HG03095 (cell line): ENCODE results near the gene MRPL4.
A peak's percentile ranks its signal among the peaks of the same experiment; 100 is the strongest.

Source experiments
- ATAC-seq: cut with Tn5 transposase; IDR thresholded peaks from one replicate; pipeline ENCODE4 v1.9.1; 2021; ENCODE audit warnings: moderate library complexity; ENCODE audit not compliant: unreplicated experiment

The MRPL4 gene

GRCh38 chr19:10251792-10252694 lies at the start of gene MRPL4:
Gene MRPL4 (plus strand): TSS chr19:10252214. CDS start chr19:10252254, 40 bp downstream.
- peak; percentile 79 for ATAC-seq

GRCh38 chr19:10203686-10204085 lies 48.3 kb upstream of the MRPL4 start:
- ATAC-seq: no peak

- ATAC-seq: no peak
Measured at GRCh38 chr19:10205636-10206035, 46.4 kb upstream of the MRPL4 start.

DNA sequence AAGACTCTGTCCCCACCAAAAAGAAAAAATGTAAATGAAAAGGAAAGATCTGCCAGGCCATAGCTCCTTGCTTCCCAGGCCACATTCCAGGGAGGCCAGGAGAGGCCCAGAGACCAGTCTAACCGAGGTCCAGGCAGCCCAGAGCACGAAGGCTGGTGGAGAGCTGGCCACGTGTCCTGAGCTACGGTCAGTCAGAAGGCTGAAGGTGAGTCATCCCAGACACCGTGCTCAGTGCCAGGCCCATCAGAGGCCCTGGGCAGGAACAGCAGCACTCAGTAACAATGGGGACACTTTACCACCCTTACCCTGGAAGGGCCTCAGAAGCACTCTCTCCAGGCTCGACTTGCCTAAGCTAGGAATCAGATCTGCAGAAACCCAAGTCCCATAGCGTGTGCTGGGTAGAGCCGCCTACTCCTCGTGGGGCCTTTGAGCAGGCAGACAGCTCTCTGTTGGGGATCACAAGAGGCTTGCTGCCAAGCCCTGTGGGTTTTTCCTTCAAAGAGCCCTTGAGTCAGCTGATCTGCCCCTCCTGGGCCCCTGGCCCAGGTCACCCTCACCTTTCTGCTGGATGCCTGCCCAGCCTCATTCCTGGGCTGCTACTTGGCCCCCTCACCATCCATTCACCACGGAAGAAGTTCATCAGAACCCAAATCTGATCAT lies 45.7 kb upstream of the MRPL4 start:
- no peak for ATAC-seq

- ATAC-seq: no peak
Measured at GRCh38 chr19:10207026-10207425, 45.0 kb upstream of the MRPL4 start.

DNA sequence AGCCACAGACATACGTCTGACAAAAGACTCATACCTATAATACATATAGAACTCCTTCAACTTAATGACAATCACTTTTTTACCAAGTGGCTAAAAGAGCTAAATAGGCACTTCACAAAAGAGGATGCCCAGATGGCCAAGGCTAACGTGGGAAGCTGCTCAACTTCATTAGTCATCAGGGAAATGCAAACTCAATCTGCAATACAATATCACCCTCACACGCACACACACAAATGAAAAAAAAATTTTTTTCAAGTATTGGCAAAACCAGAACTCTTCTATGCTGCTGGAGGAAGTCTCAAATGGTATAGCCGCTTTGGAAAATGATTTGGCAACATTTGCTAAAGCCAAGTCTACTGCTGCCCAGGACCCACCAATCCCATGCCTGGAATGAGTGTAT lies 42.7 kb upstream of the MRPL4 start:
- no peak for ATAC-seq

DNA sequence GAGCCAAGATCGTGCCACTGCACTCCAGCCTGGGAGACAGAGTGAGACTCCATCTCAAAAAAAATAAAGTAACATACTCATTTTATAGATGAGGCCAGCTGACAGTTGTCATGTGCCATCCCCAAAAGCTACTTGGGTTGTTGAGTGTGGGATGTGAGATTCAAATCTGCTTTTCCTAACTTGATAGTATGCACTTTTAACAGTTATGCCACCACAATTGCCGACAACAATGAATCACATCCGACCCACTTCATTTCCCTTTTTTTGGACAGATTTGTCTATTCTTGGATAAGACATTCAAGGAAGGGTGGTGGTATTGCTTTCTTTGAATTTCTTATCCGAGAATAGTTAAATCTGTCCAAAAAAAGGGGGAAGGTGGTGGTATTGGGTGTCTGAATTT lies 41.0 kb upstream of the MRPL4 start:
- no peak for ATAC-seq

GRCh38 chr19:10211691-10212090 lies 40.3 kb upstream of the MRPL4 start:
- ATAC-seq: no peak

DNA sequence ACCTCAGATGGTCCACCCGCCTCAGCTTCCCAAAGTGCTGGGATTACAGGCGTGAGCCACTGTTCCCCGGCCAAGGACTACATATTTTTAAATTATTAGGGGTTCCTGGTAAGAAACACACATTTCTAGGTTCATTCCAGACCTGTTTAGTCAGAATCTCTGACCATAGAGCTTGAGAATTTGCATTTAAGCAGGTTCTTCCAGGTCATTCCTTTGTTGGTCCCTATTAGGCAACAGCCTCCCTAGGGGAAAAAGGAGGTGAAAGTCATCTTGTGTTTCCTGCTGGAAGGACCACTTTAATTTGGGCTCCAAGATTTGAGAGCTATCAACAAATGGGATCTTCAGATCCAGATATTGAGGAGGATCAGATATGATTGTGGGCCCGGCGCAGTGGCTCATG lies 37.2 kb upstream of the MRPL4 start:
- no peak for ATAC-seq

DNA sequence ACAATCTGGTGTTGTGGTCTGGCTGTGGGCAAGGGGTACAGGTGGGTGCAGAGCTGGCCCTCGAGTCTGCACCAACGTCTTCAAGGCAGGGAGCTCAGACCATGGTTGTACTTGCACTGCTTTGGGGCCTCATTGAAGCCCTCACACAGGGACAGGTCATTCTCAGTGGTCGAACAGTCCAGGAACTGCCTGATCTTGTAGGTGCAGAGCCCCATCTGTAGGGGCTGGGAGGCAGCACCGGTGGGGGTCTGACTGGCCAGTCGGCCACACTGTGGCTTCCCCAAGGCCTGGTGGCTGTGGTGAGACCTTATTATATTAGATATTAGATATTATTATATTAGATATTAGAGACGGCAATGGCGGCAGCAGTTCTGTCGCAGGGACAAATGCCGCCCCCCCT lies 34.9 kb upstream of the MRPL4 start:
- no peak for ATAC-seq

GRCh38 chr19:10219678-10220077 lies 32.3 kb upstream of the MRPL4 start:
- no peak for ATAC-seq

- no peak for ATAC-seq
Measured at GRCh38 chr19:10220695-10221094, 31.3 kb upstream of the MRPL4 start.

GRCh38 chr19:10222201-10222890 lies 29.7 kb upstream of the MRPL4 start:
- no peak for ATAC-seq

DNA sequence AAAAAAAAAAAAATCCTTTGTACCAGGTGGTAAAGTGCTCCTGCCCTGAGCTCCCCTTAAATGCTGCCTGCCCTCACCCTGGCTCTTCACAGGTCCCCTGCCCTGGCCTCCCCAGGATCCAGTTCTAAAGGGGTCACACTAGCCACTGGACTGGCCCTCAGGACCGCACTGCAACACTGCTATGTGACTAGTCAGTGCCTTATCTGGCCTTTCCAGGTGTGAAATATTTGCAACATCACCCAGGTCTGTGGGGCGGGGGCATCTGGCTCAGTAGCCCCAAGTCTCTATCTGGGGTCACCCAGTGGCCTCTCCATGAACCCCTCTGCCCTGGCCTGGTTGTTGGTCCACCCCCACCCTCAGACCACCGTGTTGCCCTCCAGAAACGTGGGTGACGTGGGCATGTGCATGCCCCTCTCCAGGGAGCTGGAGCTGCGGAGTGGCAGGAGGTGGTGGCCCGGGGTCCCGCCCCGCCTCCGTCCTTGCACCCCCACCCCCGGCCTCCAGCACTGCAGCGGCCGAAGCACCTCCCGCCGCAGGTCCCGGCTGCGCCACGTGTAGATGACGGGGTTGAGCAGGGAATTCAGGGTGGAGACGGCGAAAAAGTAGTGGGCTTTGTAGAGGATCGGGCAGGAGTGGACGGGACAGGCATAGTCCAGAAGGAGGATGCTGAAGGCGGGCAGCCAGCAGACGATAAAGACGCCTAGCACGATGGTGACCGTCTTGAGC lies 28.4 kb upstream of the MRPL4 start:
- ATAC-seq: no peak

DNA sequence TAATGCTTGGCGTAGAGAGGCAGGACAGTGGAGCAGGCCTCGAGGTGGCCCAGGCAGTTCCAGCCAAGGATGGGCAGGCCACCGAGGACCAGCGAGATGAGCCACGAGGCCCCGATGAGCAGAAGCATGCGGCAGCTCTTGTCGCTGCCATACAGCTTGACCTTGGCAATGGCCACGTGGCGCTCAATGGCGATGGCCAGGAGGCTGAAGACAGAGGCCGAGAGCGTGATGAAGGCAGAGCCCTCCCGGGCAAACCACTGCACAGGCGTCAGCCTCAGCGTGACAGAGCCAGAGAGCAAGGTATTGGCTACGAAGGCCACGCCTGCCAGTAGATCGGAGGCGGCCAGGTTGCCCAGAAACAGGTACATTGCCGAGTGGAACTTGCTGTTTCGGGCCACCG lies 27.7 kb upstream of the MRPL4 start:
- ATAC-seq: no peak

DNA sequence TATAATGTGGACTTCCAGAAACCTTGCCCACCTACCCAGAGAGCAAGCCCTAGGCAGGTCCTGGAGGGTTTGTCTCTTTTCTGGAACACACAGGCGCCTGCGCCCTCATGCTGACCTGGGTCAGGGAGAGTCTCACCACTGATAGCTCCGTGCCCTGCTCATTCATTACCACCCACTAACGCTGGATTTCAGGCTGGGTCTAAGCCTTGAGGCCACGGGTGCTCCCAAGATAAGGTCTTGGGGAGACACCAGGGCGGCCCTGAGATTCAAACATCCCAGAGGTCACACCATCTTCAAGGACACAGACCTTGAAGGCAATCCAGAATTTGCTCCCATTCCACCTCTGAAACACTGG lies 26.0 kb upstream of the MRPL4 start:
- ATAC-seq: no peak

DNA sequence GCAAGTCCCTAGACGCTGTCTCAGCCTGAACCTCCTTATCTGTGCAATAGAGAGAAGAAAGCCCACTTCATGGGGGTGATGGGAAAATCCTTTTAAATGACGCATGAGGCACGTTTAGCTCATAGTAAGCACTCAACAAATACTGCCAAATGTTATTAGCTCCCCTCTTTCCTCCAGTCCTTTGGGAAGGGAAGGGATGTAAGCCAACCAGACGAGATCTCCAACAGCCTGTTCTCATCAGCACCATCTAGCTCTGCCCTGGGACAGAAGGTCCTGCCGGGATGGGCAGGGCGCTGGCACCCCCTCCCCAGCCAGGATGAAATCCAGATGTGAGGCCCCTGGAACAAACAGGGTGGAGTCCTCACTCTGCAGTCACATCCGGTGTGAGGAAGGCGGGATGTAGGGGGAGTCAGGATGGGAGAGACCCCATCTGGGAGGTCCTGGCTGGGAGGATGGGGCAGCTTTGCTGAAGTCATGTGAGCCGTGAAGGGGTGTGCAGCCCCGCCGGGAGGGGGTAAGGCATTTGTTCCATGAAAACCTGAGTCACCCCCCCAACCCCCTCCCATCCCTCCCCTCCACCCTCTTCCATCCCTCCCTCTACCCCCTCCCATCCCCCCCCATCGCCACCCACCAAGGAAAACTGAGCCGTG lies 25.5 kb upstream of the MRPL4 start:
- ATAC-seq: no peak

DNA sequence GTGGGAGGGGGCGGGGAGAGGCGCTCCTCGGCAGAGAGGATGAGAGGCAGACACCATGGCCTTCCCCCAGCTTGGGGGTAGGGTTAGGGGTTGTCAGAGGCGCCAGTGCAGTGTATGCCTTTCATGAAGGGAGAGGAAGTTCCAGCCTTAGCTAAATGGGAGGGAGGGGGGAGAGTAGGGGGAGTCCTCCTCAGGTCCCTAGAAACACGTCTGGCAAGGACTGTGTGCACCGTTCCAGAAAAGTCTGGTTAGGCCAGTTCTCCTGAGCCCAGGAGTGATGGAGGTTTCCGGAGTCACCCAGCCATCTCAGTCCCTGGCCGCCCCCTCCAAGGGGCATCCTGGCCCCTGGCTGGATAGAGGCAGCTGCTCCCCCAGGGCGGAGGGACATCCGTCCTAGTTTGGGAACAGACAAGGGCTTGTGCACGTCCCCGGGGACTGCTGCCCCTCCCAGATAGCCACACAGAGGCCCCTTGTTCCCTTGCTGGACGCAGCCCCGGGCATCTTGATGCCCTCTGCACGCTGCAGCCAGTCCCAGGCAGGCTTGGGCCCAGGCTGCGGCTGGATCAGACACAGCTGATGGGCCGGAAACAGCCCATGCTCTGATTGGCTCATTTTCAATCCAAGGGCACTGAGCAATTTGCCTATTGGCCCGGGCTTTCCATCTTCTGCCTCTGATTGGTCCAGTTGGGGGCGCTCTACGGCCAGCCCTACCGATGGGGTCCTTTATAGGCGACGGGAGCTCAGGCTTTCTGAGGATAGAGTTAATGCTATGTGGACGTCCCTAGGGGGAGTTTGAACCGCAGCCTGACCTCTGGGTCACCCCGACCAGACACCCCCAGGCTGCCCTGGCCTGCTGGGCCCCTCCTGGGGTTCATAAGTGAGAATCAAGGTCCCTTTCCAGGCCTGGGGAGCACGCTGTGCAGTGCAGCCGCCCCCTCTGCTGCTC lies 24.7 kb upstream of the MRPL4 start:
- ATAC-seq: no peak

DNA sequence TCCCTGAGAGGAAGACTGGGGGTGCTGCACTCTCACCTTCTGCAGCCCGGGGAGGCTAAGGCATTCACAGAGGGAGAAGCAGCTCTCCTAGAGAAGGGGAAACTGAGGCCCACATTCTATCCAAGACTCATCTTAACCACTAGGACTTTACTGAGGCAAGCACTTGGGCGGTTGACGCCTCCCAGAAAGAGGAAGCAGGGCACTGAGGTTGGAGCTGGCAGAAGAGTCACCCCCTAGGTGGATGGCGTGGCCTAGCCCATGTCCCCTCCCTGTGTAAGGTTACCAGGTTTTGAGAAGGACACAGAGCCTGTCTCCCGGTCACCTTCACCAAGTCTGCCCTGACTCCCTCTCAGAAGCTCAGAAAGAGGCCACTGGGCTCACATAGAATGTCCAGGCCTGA lies 23.6 kb upstream of the MRPL4 start:
- no peak for ATAC-seq

- no peak for ATAC-seq
Measured at GRCh38 chr19:10228920-10229319, 23.1 kb upstream of the MRPL4 start.
